Gastroesophageal sphincter (tissue), 3 donors: Measurements from ENCODE around the gene FGF1.

Source experiments
- CTCF ChIP-seq, 4 experiments: fragments of 200-600 bp in 2 of 4; fragments of 450-650 bp in 2 of 4; sonication (generic) in 1 of 4; IDR thresholded peaks; one replicate each; pipeline ENCODE4 v1.5.1; 2017 to 2019; ENCODE audit warnings: antibody characterized with exemption in 4 of 4, mild to moderate bottlenecking in 2 of 4, moderate library complexity in 2 of 4
- POLR2A ChIP-seq, 2 donors: fragments of 450-650 bp; IDR thresholded peaks; one replicate each; pipeline ENCODE4 v1.6.1; 2017; ENCODE audit warnings: antibody characterized with exemption in 2 of 2, mild to moderate bottlenecking in 2 of 2, moderate library complexity in 1 of 2

- TF ChIP-seq POLR2A (IDR thresholded peaks at IDR 0.05): no peak
- TF ChIP-seq CTCF (IDR thresholded peaks at IDR 0.05): no peak
These were observed 66.1 kb downstream of the FGF1 start for GRCh38 chr5:142619815-142620214.
